IMR-90 (cell line): ENCODE results near the gene RMDN3. TPM values are rescaled to one million over a fixed set of nuclear protein-coding genes. Genes with fewer than 3 reads are reported as not detected.

ENCODE experiments used
- ATAC-seq: fragments of 200-7000 bp; cut with Tn5 transposase; 2 replicates; pipeline ENCODE4 v1.9.1; 2020; ENCODE audit warnings: low read depth, mild to moderate bottlenecking, moderate library complexity
- BruUV-seq: library from RNA; stranded (reverse); fragments of 400-500 nt; replicated peaks from 2 replicates; lab custom pipeline; 2021; lab: Mats Ljungman, UMichigan
- CTCF ChIA-PET: fragments of 300-600 bp; formaldehyde crosslinking; extraction: SDS; loops from one replicate; lab custom pipeline; 2021; ENCODE audit warnings: antibody characterized with exemption; lab: Yijun Ruan, JAX
- POLR2A ChIA-PET: fragments of 300-600 bp; sonication (Branson Sonifier 250); formaldehyde crosslinking; loops from one replicate; lab custom pipeline; 2022; ENCODE audit warnings: antibody characterized with exemption; ENCODE audit not compliant: unreplicated experiment; lab: Charles Lee
- DNase-seq: peaks from one replicate; pipeline ENCODE4 v3.0.0; 2013
- H2AFZ ChIP-seq: replicated peaks from 2 replicates; pipeline ENCODE3; 2013; ENCODE audit warnings: low read length, mild to moderate bottlenecking; ENCODE audit not compliant: poor library complexity
- H2AK5ac ChIP-seq: 2 replicates; pipeline ENCODE4 v1.6.1; 2013; ENCODE audit warnings: low read depth, low read length, inconsistent platforms
- H2AK9ac ChIP-seq: replicated peaks from 2 replicates; pipeline ENCODE3; 2013; ENCODE audit warnings: mild to moderate bottlenecking, low read depth, low read length, moderate library complexity; ENCODE audit not compliant: poor library complexity
- H2BK120ac ChIP-seq: 2 replicates; pipeline ENCODE4 v1.6.1; 2013; ENCODE audit warnings: low read depth, low read length, inconsistent platforms
- H2BK15ac ChIP-seq: 3 replicates; pipeline ENCODE4 v1.6.1; 2013; ENCODE audit warnings: low read depth, low read length, inconsistent platforms
- H2BK20ac ChIP-seq: 2 replicates; pipeline ENCODE4 v1.6.1; 2013; ENCODE audit warnings: low read depth, mild to moderate bottlenecking, inconsistent platforms, low read length, moderate library complexity
- H2BK5ac ChIP-seq: 2 replicates; pipeline ENCODE4 v1.6.1; 2013; ENCODE audit warnings: mild to moderate bottlenecking, low read depth, low read length, inconsistent platforms; ENCODE audit not compliant: poor library complexity, severe bottlenecking
- H3K14ac ChIP-seq: replicated peaks from 2 replicates; pipeline ENCODE4 v1.6.1; 2013; ENCODE audit warnings: low read depth, low read length, inconsistent platforms
- H3K18ac ChIP-seq: 2 replicates; pipeline ENCODE4 v1.6.1; 2013; ENCODE audit warnings: low read depth, low read length, control low read depth
- H3K23ac ChIP-seq: 2 replicates; pipeline ENCODE4 v1.6.1; 2013; ENCODE audit warnings: low read depth, low read length, inconsistent platforms
- H3K27ac ChIP-seq: 2 replicates; pipeline ENCODE4 v1.5.1; 2013; ENCODE audit warnings: mild to moderate bottlenecking, control low read depth, low read length; ENCODE audit not compliant: insufficient read depth
- H3K27me3 ChIP-seq: 2 replicates; pipeline ENCODE4 v1.6.1; 2013; ENCODE audit warnings: low read length; ENCODE audit not compliant: control insufficient read depth, insufficient read depth
- H3K36me3 ChIP-seq: 2 replicates; pipeline ENCODE4 v1.6.1; 2013; ENCODE audit warnings: low read length, mixed read lengths; ENCODE audit not compliant: control insufficient read depth, insufficient read depth
- H3K4ac ChIP-seq: 2 replicates; pipeline ENCODE4 v1.6.1; 2013; ENCODE audit warnings: low read depth, low read length, inconsistent platforms
- H3K4me1 ChIP-seq: 2 replicates; pipeline ENCODE4 v1.6.1; 2013; ENCODE audit warnings: low read length, mixed read lengths; ENCODE audit not compliant: control insufficient read depth, insufficient read depth
- H3K4me2 ChIP-seq: 2 replicates; pipeline ENCODE4 v1.6.1; 2013; ENCODE audit warnings: low read depth, mild to moderate bottlenecking, control low read depth, low read length, moderate library complexity
- H3K4me3 ChIP-seq: 2 replicates; pipeline ENCODE4 v1.5.1; 2013; ENCODE audit warnings: low read depth, mild to moderate bottlenecking, control low read depth, low read length, moderate library complexity; ENCODE audit not compliant: insufficient read depth
- H3K56ac ChIP-seq: 2 replicates; pipeline ENCODE4 v1.6.1; 2013; ENCODE audit warnings: low read length, inconsistent platforms; ENCODE audit not compliant: insufficient read depth; ENCODE audit errors: extremely low read depth
- H3K79me1 ChIP-seq, 2 experiments: 2 replicates each; pipeline ENCODE4 v1.6.1; 2013; ENCODE audit warnings: low read length in 2 of 2, inconsistent platforms in 1 of 2, low read depth in 1 of 2
- H3K9ac ChIP-seq: 2 replicates; pipeline ENCODE4 v1.6.1; 2013; ENCODE audit warnings: low read depth, low read length, control low read depth
- H3K9me1 ChIP-seq: 2 replicates; pipeline ENCODE4 v1.6.1; 2013; ENCODE audit warnings: low read length, inconsistent platforms; ENCODE audit not compliant: insufficient read depth
- H3K9me3 ChIP-seq: 2 replicates; pipeline ENCODE4 v1.6.1; 2013; ENCODE audit warnings: low read length; ENCODE audit not compliant: control insufficient read depth, insufficient read depth
- H4K20me1 ChIP-seq: 2 replicates; pipeline ENCODE4 v1.6.1; 2013; ENCODE audit warnings: low read length, inconsistent platforms; ENCODE audit not compliant: insufficient read depth
- H4K5ac ChIP-seq: 2 replicates; pipeline ENCODE4 v1.6.1; 2013; ENCODE audit warnings: mild to moderate bottlenecking, low read depth, low read length, control low read depth
- H4K8ac ChIP-seq, 2 experiments: 2 replicates each; pipeline ENCODE4 v1.6.1; 2013; ENCODE audit warnings: low read depth in 2 of 2, low read length in 2 of 2, control low read depth in 1 of 2, inconsistent platforms in 1 of 2
- H4K91ac ChIP-seq: 2 replicates; pipeline ENCODE4 v1.6.1; 2013; ENCODE audit warnings: low read depth, low read length, inconsistent platforms; ENCODE audit not compliant: insufficient read depth
- BHLHE40 ChIP-seq: fragments of 150-350 bp; IDR thresholded peaks from 2 replicates; pipeline ENCODE4 v1.6.1; 2016; ENCODE audit warnings: mild to moderate bottlenecking, low read depth, low read length
- CEBPB ChIP-seq: IDR thresholded peaks from 2 replicates; pipeline ENCODE4 v1.6.1; 2012; ENCODE audit warnings: low read depth, low read length, improper control_type of control experiment
- CHD1 ChIP-seq: IDR thresholded peaks from 2 replicates; pipeline ENCODE4 v1.6.1; 2012; ENCODE audit warnings: low read depth, low read length, improper control_type of control experiment
- ELK1 ChIP-seq: fragments of 150-350 bp; IDR thresholded peaks from 2 replicates; pipeline ENCODE4 v1.6.1; 2016; ENCODE audit warnings: low read depth, mild to moderate bottlenecking, low read length, moderate library complexity, borderline replicate concordance
- FOS ChIP-seq: fragments of 150-350 bp; IDR thresholded peaks from 2 replicates; pipeline ENCODE4 v1.6.1; 2016; ENCODE audit warnings: low read depth, low read length
- MAFK ChIP-seq: IDR thresholded peaks from 2 replicates; pipeline ENCODE4 v1.6.1; 2012; ENCODE audit warnings: low read depth, low read length, improper control_type of control experiment
- MAZ ChIP-seq: IDR thresholded peaks from 2 replicates; pipeline ENCODE4 v1.6.1; 2012; ENCODE audit warnings: low read depth, mild to moderate bottlenecking, low read length, improper control_type of control experiment, moderate library complexity, borderline replicate concordance
- POLR2A ChIP-seq: IDR thresholded peaks from 2 replicates; pipeline ENCODE4 v1.6.1; 2012; ENCODE audit warnings: mild to moderate bottlenecking, low read depth, low read length
- SMC3 ChIP-seq: fragments of 150-350 bp; IDR thresholded peaks from 2 replicates; pipeline ENCODE4 v1.6.1; 2016; ENCODE audit warnings: low read depth, mild to moderate bottlenecking, antibody characterized with exemption, low read length, moderate library complexity
- WGBS, 2 experiments: methylation state at CpG; one replicate each; pipeline versions ENCODE4 v1.1.5 to v1.1.7; 2013; ENCODE audit warnings: missing lambda C conversion rate in 2 of 2; ENCODE audit not compliant: insufficient read length in 1 of 2; ENCODE audit errors: extremely low coverage in 2 of 2; 5-methylcytosine and 5-hydroxymethylcytosine counted together
- dilution Hi-C: fragments of 300-500 bp; cut with HindIII; formaldehyde crosslinking; loops from one replicate; pipeline ENCODE4 v1.14.3; 2018; ENCODE audit warnings: low sequenced_read_pairs; ENCODE audit not compliant: unreplicated experiment
- in situ Hi-C: fragments of 300-500 bp; cut with MboI; formaldehyde crosslinking; loops from 3 replicates; pipeline ENCODE4 v1.14.3; 2019; ENCODE audit warnings: low sequenced_read_pairs, inconsistent platforms, mixed read lengths
- intact Hi-C: fragments of 100-400 bp; cut with micrococcal nuclease; formaldehyde crosslinking; loops from 2 replicates; pipeline ENCODE4 v1.10.0; 2022
- polyA plus RNA-seq, 3 experiments: library from polyadenylated mRNA; depleted of rRNA; stranded (reverse); fragments of >200 nt; gene quantifications; 2 replicates each; pipeline ENCODE4 v1.2.3, GENCODE V29; 2012; ENCODE audit warnings: low replicate concordance in 1 of 3
- total RNA-seq: library from RNA; depleted of rRNA; stranded (reverse); fragments of >200 nt; gene quantifications from 2 replicates; pipeline ENCODE4 v1.2.3, GENCODE V29; 2012

RMDN3 gene
- total and polyA plus RNA-seq, 2 of the 4 experiments (the other 2 are of a cell fraction) = 14.7 to 25.7 TPM

DNA sequence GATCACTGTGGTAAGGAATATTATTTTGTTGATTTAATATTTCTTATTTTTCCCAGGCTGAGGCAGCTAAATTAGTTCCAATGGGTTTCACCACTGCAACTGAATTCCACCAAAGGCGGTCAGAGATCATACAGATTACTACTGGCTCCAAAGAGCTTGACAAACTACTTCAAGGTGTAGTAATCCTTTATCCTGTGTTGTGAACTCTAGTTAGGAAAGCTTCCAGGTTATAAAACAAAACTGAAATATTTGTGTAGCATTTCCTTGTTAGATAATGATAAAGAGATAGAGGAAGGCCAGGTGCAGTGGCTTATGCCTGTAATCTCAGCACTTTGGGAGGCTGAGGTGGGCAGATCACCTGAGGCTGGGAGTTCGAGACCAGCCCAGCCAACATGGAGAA is 48.9 kb downstream of the RMDN3 start:
- in situ Hi-C loops = no loop called here
- intact Hi-C loops = no loop called here
- Histone ChIP-seq H3K9me3 (no peaks in the 10 kb centered on the region), H3K4me2 (no peak overlapping the region), H2BK20ac (no peak overlapping the region), H2BK120ac (no peak overlapping the region), H4K20me1 (no peaks in the 10 kb centered on the region), H3K27me3 (no peaks in the 10 kb centered on the region), H3K4me1 (no peaks in the 10 kb centered on the region), H2AK9ac (no peak overlapping the region), H3K14ac (no peak overlapping the region), H4K8ac (no peak overlapping the region), H3K56ac (no peak overlapping the region), H4K5ac (no peak overlapping the region), H3K79me1 (no peaks in the 10 kb centered on the region), H4K91ac (no peak overlapping the region), H3K36me3 (peaks cover 10% of the 10 kb centered on the region), H3K9ac (no peak overlapping the region), H3K18ac (no peak overlapping the region), H3K4ac (no peak overlapping the region), H2BK15ac (no peak overlapping the region), H2BK5ac (no peak overlapping the region), H3K4me3 (no peak overlapping the region), H2AK5ac (no peak overlapping the region), H2AFZ (no peak overlapping the region), H3K9me1 (no peaks in the 10 kb centered on the region), H3K27ac (no peak overlapping the region), H3K23ac (no peak overlapping the region)
- ATAC-seq (no peak), DNase-seq (no peak)
- TF ChIP-seq BHLHE40 (no peak), FOS (no peak), SMC3 (no peak), CHD1 (no peak), ELK1 (no peak), MAZ (no peak), POLR2A (no peak), MAFK (no peak), CEBPB (no peak)
- WGBS, 2 experiments = no CpG with 5 or more reads among the region's 2 CpGs
- BruUV-seq = no TSS peak
- ChIA-PET POLR2A (no interaction called here), CTCF (no interaction called here)
- dilution Hi-C loops = no loop called here
